H9 (cell line): Measurements from ENCODE around the gene GSE1. TPM values are rescaled to one million over a fixed set of nuclear protein-coding genes. Genes with fewer than 3 reads are reported as not detected.

ENCODE experiments used
- DNase-seq: peaks from one replicate; pipeline ENCODE4 v3.0.0-alpha.2; 2017
- H2AFZ ChIP-seq: one replicate; pipeline ENCODE4 v1.6.1; 2013; ENCODE audit warnings: mild to moderate bottlenecking, low read length, control low read depth, moderate library complexity
- H2AK5ac ChIP-seq: 2 replicates; pipeline ENCODE4 v1.6.1; 2013; ENCODE audit warnings: low read length, control low read depth, mixed read lengths; ENCODE audit not compliant: insufficient read length
- H2BK120ac ChIP-seq: one replicate; pipeline ENCODE4 v1.6.1; 2013; ENCODE audit warnings: low read depth, mild to moderate bottlenecking, low read length, control low read depth, inconsistent platforms; ENCODE audit not compliant: poor library complexity, severe bottlenecking
- H2BK12ac ChIP-seq: 2 replicates; pipeline ENCODE4 v1.6.1; 2013; ENCODE audit warnings: low read length, control low read depth, mixed read lengths, low read depth; ENCODE audit not compliant: insufficient read length
- H2BK15ac ChIP-seq: 2 replicates; pipeline ENCODE4 v1.6.1; 2013; ENCODE audit warnings: low read depth, low read length, control low read depth
- H2BK20ac ChIP-seq: one replicate; pipeline ENCODE4 v1.6.1; 2013; ENCODE audit warnings: low read depth, mild to moderate bottlenecking, low read length, control low read depth, inconsistent platforms; ENCODE audit not compliant: poor library complexity, severe bottlenecking
- H2BK5ac ChIP-seq: 2 replicates; pipeline ENCODE4 v1.6.1; 2013; ENCODE audit warnings: low read length, control low read depth, mixed read lengths; ENCODE audit not compliant: insufficient read length
- H3K14ac ChIP-seq: 2 replicates; pipeline ENCODE4 v1.6.1; 2013; ENCODE audit warnings: low read length, control low read depth; ENCODE audit not compliant: insufficient read depth
- H3K18ac ChIP-seq: 2 replicates; pipeline ENCODE4 v1.6.1; 2013; ENCODE audit warnings: low read depth, mild to moderate bottlenecking, mixed read lengths, low read length, control low read depth; ENCODE audit not compliant: insufficient read length
- H3K23ac ChIP-seq: 2 replicates; pipeline ENCODE4 v1.6.1; 2013; ENCODE audit warnings: low read length, control low read depth, mixed read lengths, low read depth; ENCODE audit not compliant: insufficient read length
- H3K23me2 ChIP-seq: 2 replicates; pipeline ENCODE4 v1.6.1; 2013; ENCODE audit warnings: low read depth, mild to moderate bottlenecking, mixed read lengths, low read length, control low read depth; ENCODE audit not compliant: insufficient read length, poor library complexity, severe bottlenecking
- H3K27ac ChIP-seq: 2 replicates; pipeline ENCODE4 v1.5.1; 2013; ENCODE audit warnings: low read length, control low read depth, mixed read lengths, low read depth; ENCODE audit not compliant: insufficient read length
- H3K27me3 ChIP-seq: 2 replicates; pipeline ENCODE4 v1.6.1; 2013; ENCODE audit warnings: low read length, control low read depth, inconsistent platforms; ENCODE audit not compliant: insufficient read depth
- H3K4ac ChIP-seq: 2 replicates; pipeline ENCODE4 v1.6.1; 2013; ENCODE audit warnings: low read depth, mild to moderate bottlenecking, control low read depth, inconsistent platforms, low read length, moderate library complexity
- H3K4me1 ChIP-seq: 2 replicates; pipeline ENCODE4 v1.6.1; 2013; ENCODE audit warnings: low read length, control low read depth, inconsistent platforms; ENCODE audit not compliant: insufficient read depth
- H3K4me2 ChIP-seq: 2 replicates; pipeline ENCODE4 v1.6.1; 2013; ENCODE audit warnings: low read length, control low read depth, mixed read lengths; ENCODE audit not compliant: insufficient read length, insufficient read depth
- H3K56ac ChIP-seq: 2 replicates; pipeline ENCODE4 v1.6.1; 2013; ENCODE audit warnings: low read depth, mild to moderate bottlenecking, mixed read lengths, low read length, control low read depth; ENCODE audit not compliant: insufficient read length
- H3K79me1 ChIP-seq: 2 replicates; pipeline ENCODE4 v1.6.1; 2013; ENCODE audit warnings: low read depth, mild to moderate bottlenecking, moderate library complexity, low read length, control low read depth, inconsistent platforms; ENCODE audit not compliant: insufficient read depth, poor library complexity, severe bottlenecking
- H3K79me2 ChIP-seq: 2 replicates; pipeline ENCODE4 v1.6.1; 2013; ENCODE audit warnings: low read length, control low read depth, inconsistent platforms; ENCODE audit not compliant: insufficient read depth
- H3K9ac ChIP-seq: 2 replicates; pipeline ENCODE4 v1.6.1; 2013; ENCODE audit warnings: low read length, control low read depth, mixed read lengths; ENCODE audit not compliant: insufficient read length; ENCODE audit errors: extremely low read depth
- H3K9me3 ChIP-seq: one replicate; pipeline ENCODE4 v1.6.1; 2013; ENCODE audit warnings: low read depth, low read length, inconsistent platforms; ENCODE audit not compliant: control insufficient read depth
- H3T11ph ChIP-seq: one replicate; pipeline ENCODE4 v1.6.1; 2013; ENCODE audit warnings: mild to moderate bottlenecking, low read length, control low read depth, inconsistent platforms
- H4K20me1 ChIP-seq: one replicate; pipeline ENCODE4 v1.6.1; 2013; ENCODE audit not compliant: control insufficient read depth, insufficient read length, insufficient read depth
- H4K5ac ChIP-seq: 2 replicates; pipeline ENCODE4 v1.6.1; 2013; ENCODE audit warnings: low read depth, mild to moderate bottlenecking, mixed read lengths, low read length, control low read depth; ENCODE audit not compliant: insufficient read length
- H4K8ac ChIP-seq: replicated peaks from 2 replicates; pipeline ENCODE4 v1.6.1; 2013; ENCODE audit warnings: low read length, control low read depth, mixed read lengths, low read depth; ENCODE audit not compliant: insufficient read length
- H4K91ac ChIP-seq: 2 replicates; pipeline ENCODE4 v1.6.1; 2013; ENCODE audit warnings: low read depth, mild to moderate bottlenecking, moderate library complexity, mixed read lengths, low read length, control low read depth; ENCODE audit not compliant: insufficient read length
- H3K27ac Mint-ChIP-seq, 3 experiments: 2 replicates in 2 of 3; 3 replicates in 1 of 3; pipeline ENCODE4 v1.8.0; 2020 to 2021; ENCODE audit warnings: mixed read lengths in 3 of 3, mild to moderate bottlenecking in 1 of 3, moderate library complexity in 1 of 3
- H3K27me3 Mint-ChIP-seq: 2 replicates; pipeline ENCODE4 v1.8.0; 2021; ENCODE audit warnings: low read depth, mild to moderate bottlenecking, moderate library complexity, mixed read lengths
- H3K36me3 Mint-ChIP-seq, 3 experiments: 2 replicates in 2 of 3; 3 replicates in 1 of 3; pipeline ENCODE4 v1.8.0; 2020 to 2021; ENCODE audit warnings: low read depth in 3 of 3, mixed read lengths in 3 of 3; ENCODE audit not compliant: insufficient read depth in 1 of 3
- H3K4me1 Mint-ChIP-seq, 2 experiments: 2 replicates each; pipeline ENCODE4 v1.8.0; 2020; ENCODE audit warnings: mixed read lengths in 2 of 2
- H3K4me3 Mint-ChIP-seq, 2 experiments: 2 replicates in 1 of 2; 3 replicates in 1 of 2; pipeline ENCODE4 v1.8.0; 2020 to 2021; ENCODE audit warnings: mild to moderate bottlenecking in 2 of 2, mixed read lengths in 2 of 2, moderate library complexity in 1 of 2
- H3K9me3 Mint-ChIP-seq, 2 experiments: 2 replicates in 1 of 2; 3 replicates in 1 of 2; pipeline ENCODE4 v1.8.0; 2020; ENCODE audit warnings: mild to moderate bottlenecking in 2 of 2, mixed read lengths in 2 of 2, moderate library complexity in 1 of 2
- WGBS: extraction: QIAGEN DNeasy Blood & Tissue Kit; methylation state at CpG from one replicate; pipeline ENCODE4 v1.1.7; 2013; ENCODE audit warnings: missing lambda C conversion rate, low lambda C conversion rate, mixed read lengths; ENCODE audit not compliant: insufficient read length; ENCODE audit errors: extremely low coverage; 5-methylcytosine and 5-hydroxymethylcytosine counted together
- total RNA-seq: library from RNA; stranded (reverse); gene quantifications from 2 replicates; pipeline ENCODE4 v1.2.1, GENCODE V29; 2021
- TF ChIP-seq, protein P1 (sequence below): fragments of 200-600 bp; sonication (generic); conservative IDR thresholded peaks from 3 replicates; pipeline ENCODE4 v1.8.0; 2021; ENCODE audit warnings: antibody characterized with exemption, mild to moderate bottlenecking

Gene GSE1
- total RNA-seq, 1 experiment from 2014 or later = 125 TPM

DNA sequence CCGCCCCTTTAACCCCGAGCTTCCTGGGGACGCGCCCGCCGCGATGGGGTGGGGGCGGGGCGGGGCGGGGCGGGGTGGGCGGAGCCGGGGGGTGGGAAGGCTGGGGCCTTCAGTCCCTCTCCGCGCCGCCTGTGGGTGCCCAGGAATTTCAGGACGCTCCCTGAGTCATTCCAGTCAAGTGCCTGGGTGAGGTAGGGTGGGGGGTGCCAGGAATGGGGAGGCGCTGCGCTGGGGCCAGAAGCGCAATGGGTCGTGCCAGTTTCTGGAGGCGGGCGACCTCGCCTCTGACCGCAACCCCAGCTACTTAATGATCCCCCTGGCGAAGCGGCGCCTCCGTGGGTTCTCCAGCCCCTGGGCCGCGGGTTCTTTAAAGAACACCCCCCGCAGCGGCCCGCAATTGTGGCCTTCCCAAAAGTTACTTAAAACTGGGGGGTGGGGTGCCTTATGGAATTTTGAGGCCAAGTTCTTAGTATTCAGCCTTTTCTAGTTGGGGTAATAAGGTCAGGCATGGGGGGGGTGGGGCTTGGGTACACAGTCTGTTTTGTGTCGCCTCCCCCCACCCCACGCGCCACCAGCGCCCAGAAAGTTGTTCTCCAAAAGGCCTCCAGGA lies 826 bp upstream of the GSE1 start:
- TF ChIP-seq, protein P1, sequence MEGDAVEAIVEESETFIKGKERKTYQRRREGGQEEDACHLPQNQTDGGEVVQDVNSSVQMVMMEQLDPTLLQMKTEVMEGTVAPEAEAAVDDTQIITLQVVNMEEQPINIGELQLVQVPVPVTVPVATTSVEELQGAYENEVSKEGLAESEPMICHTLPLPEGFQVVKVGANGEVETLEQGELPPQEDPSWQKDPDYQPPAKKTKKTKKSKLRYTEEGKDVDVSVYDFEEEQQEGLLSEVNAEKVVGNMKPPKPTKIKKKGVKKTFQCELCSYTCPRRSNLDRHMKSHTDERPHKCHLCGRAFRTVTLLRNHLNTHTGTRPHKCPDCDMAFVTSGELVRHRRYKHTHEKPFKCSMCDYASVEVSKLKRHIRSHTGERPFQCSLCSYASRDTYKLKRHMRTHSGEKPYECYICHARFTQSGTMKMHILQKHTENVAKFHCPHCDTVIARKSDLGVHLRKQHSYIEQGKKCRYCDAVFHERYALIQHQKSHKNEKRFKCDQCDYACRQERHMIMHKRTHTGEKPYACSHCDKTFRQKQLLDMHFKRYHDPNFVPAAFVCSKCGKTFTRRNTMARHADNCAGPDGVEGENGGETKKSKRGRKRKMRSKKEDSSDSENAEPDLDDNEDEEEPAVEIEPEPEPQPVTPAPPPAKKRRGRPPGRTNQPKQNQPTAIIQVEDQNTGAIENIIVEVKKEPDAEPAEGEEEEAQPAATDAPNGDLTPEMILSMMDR = no peak
- no peak overlapping the region for H3T11ph ChIP-seq
- H3K23me2 ChIP-seq = peaks cover 24% of the 10 kb centered on the region
- peaks cover 13% of the 10 kb centered on the region for H3K27me3 Mint-ChIP-seq
- no peaks in the 10 kb centered on the region for H3K27me3 ChIP-seq
- peak; percentile 67 for DNase-seq
- no peak overlapping the region for H2BK5ac ChIP-seq
- no peak overlapping the region for H3K14ac ChIP-seq
- peaks cover 50 to 56% of the 10 kb centered on the region in 2 experiments for H3K4me1 Mint-ChIP-seq
- no peak overlapping the region for H4K8ac ChIP-seq
- H3K9ac ChIP-seq = no peak overlapping the region
- no peak overlapping the region for H3K27ac ChIP-seq
- peak overlapping the region; percentile 11 for H3K18ac ChIP-seq
- H4K20me1 ChIP-seq = no peaks in the 10 kb centered on the region
- no peak overlapping the region for H3K23ac ChIP-seq
- no peak overlapping the region for H2BK20ac ChIP-seq
- H3K4me1 ChIP-seq = peaks cover 4% of the 10 kb centered on the region; the same call in 1 of the 2 replicates
- peaks cover 0 to 2% of the 10 kb centered on the region in 2 experiments; a peak in 2 of 5 replicates for H3K9me3 Mint-ChIP-seq
- H3K27ac Mint-ChIP-seq = no peak overlapping the region
- no peaks in the 10 kb centered on the region for H3K79me1 ChIP-seq
- H3K56ac ChIP-seq = no peak overlapping the region
- peaks cover 0 to 9% (median 8%) of the 10 kb centered on the region in 3 experiments; a peak in 5 of 7 replicates for H3K36me3 Mint-ChIP-seq
- H3K9me3 ChIP-seq = no peaks in the 10 kb centered on the region
- peaks cover 13% of the 10 kb centered on the region; the same call in 1 of the 2 replicates for H3K79me2 ChIP-seq
- no CpG with 5 or more reads among the region's 38 CpGs for WGBS
- H2BK120ac ChIP-seq = no peak overlapping the region
- peak overlapping the region; percentile 31 for H3K4me2 ChIP-seq
- H2BK15ac ChIP-seq = no peak overlapping the region
- no peak overlapping the region for H2AK5ac ChIP-seq
- H2BK12ac ChIP-seq = no peak overlapping the region
- no peak overlapping the region for H4K5ac ChIP-seq
- H4K91ac ChIP-seq = no peak overlapping the region
- no peak overlapping the region for H2AFZ ChIP-seq
- peak overlapping the region; percentile 75 to 83 for H3K4me3 Mint-ChIP-seq
- no peak overlapping the region for H3K4ac ChIP-seq
